Suprapubic skin (tissue), 4 donors: ENCODE results near the gene FUBP1.

Source experiments
- CTCF ChIP-seq, 2 donors: fragments of 200-600 bp in 1 of 2; fragments of 450-650 bp in 1 of 2; sonication (generic) in 1 of 2; IDR thresholded peaks; one replicate each; pipeline ENCODE4 v1.5.1; 2016 to 2019; ENCODE audit warnings: antibody characterized with exemption in 2 of 2, mild to moderate bottlenecking in 1 of 2, moderate library complexity in 1 of 2
- EP300 ChIP-seq: sonication (generic); formaldehyde crosslinking; IDR thresholded peaks from one replicate; pipeline ENCODE4 v1.6.1; 2017; ENCODE audit warnings: antibody characterized with exemption
- POLR2A ChIP-seq, 2 donors: fragments of 450-650 bp; IDR thresholded peaks; one replicate each; pipeline ENCODE4 v1.6.1; 2017; ENCODE audit warnings: antibody characterized with exemption in 2 of 2, mild to moderate bottlenecking in 2 of 2, moderate library complexity in 2 of 2
- POLR2AphosphoS5 ChIP-seq, 3 donors: sonication (generic); formaldehyde crosslinking; IDR thresholded peaks; one replicate each; pipeline ENCODE4 v1.6.1; 2017; ENCODE audit warnings: antibody characterized with exemption in 3 of 3

- TF ChIP-seq CTCF (IDR thresholded peaks at IDR 0.05), result peak; percentile 73 to 79
- peak in 1 of 2 donors; percentile 60 for TF ChIP-seq POLR2A (IDR thresholded peaks at IDR 0.05)
- peak in 2 of 3 donors; percentile 14 to 88 for TF ChIP-seq POLR2AphosphoS5 (IDR thresholded peaks at IDR 0.05)
- no peak for TF ChIP-seq EP300
These were observed at the start of gene FUBP1 for GRCh38 chr1:77978969-77979876.
